Glomerular visceral epithelial cell (primary cell): Measurements from ENCODE around the gene RAP1GAP2.
"Not testable (repeated sequence)": the region's sequence is repeated elsewhere in the genome, so short reads cannot be mapped to it uniquely, and the experiment has no call there.

Experiments used
- DNase-seq: peaks from one replicate; pipeline ENCODE4 v3.0.0-alpha.2; 2016; ENCODE audit errors: extremely low spot score

Gene RAP1GAP2

GRCh38 chr17:2967515-2967914 lies 171.3 kb downstream of the RAP1GAP2 start:
- no peak for DNase-seq

DNA sequence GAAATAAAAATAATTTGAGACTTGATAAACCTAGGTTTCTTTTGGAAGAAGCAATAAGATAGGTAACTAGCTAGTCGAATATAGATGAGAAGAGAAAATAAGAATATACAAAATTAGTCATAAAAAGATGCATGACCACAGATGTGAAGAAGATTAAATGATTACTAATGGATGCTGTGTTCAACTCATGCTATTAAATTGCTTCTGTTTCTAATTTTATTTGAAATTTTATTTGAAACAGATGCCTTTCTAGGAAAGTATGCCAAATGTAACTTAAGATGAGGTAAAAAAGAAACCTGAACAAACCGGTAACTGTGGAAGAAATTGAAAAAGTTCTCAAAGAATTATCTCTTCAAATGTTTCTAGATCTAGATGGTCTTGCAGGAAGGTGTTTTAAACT lies 175.6 kb downstream of the RAP1GAP2 start:
- no peak for DNase-seq

DNA sequence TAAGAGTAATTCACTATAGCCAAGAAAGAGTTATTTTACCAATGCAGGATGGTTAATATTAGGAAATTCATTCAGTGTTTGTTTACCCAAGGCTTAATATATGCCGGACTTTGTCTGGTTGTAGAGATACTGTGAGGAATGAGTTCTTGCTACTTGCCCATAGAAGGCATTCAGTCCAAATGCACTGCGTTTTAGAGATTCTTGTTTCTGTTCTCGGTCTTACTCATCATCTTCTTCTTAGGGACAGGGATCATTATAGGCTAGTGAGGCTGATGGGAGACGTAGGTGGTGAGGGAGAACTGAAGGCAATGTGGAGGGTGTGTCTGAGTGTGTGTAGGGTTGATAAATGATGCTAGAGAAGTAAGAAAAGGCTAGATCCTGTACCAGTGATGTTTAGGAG lies 176.5 kb downstream of the RAP1GAP2 start:
- DNase-seq = no peak

DNA sequence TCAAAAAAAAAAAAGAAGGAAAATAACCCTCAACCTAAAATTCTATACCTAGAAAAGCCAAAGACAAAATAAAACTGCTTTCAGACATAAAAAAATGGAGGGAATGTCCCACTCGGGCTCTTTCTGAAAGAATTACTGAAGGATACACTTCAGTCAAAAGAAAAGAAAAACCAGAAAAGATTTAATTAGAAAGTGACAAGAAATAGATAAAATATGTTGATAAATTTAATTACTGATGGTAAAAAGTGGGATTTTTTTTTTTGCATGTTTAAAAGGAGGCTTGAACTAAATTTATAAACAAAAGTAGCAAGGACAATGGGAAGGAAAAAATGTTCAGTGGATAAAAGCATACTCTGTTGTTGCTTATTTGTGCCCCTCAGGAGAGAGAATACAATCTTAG lies 178.1 kb downstream of the RAP1GAP2 start:
- no peak for DNase-seq

- DNase-seq = no peak
Measured at GRCh38 chr17:2975469-2975958, 179.3 kb downstream of the RAP1GAP2 start.

DNA sequence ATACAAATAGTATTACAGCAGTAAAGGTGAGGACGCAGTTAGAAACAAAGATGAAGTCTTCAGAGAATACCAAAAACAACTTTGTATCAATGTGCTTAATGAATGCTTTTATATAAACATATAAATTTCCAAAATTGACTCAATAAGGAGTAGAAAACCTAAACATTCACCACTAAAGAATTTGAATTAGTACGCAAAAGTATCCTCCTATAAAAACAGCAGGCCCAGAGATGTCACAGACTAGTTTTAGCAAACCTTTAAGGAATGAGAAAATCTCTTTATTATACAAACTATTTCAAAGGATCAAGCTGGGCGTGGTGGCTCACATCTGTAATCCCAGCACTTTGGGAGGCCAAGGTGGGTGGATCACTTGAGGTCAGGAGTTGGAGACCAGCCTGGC lies 180.9 kb downstream of the RAP1GAP2 start:
- DNase-seq = no peak

GRCh38 chr17:2978116-2978515 lies 181.9 kb downstream of the RAP1GAP2 start:
- no peak for DNase-seq

- no peak for DNase-seq
Measured at GRCh38 chr17:2978991-2979390, 182.8 kb downstream of the RAP1GAP2 start.

GRCh38 chr17:2980211-2980903 lies 184.1 kb downstream of the RAP1GAP2 start:
- DNase-seq = no peak

DNA sequence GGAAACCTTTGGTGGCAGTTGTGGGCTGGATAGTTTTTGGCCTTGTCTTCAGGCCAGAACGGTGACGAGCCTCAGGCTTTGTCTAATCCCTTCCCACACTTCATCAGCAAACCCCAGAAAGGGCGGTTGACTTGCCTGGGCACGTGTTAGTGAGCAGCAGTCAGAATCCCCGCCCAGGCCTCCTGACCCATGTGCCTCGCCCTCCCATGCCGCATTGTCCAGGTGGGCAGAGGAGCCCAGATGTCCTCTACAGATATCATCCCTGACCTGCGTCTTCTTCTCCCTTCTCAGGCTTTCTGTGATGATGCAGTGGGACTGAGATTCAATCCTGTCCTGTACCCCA lies 184.6 kb downstream of the RAP1GAP2 start:
- DNase-seq = no peak

- DNase-seq = no peak
Measured at GRCh38 chr17:2981325-2981724, 185.1 kb downstream of the RAP1GAP2 start.

DNA sequence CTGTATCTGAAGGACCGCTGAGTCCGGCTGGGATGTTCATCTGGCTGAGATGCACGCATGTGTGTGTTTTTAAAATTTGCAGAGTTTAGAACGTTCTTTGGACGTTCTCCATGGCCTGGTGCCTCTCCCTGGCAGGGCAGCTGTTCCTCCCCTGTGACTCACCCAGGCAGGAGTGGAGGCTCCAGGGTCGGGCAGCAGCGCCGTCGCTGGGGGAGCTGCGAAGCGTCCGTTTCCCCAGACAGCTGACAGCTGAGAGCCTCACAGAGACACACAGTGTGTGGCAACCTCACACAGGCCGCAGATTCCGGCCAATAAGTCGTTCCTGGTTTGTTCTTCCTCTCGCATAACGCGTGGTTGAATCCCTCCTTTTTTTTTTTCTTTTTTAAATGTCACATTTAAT lies 186.6 kb downstream of the RAP1GAP2 start:
- peak; percentile 65 for DNase-seq

DNA sequence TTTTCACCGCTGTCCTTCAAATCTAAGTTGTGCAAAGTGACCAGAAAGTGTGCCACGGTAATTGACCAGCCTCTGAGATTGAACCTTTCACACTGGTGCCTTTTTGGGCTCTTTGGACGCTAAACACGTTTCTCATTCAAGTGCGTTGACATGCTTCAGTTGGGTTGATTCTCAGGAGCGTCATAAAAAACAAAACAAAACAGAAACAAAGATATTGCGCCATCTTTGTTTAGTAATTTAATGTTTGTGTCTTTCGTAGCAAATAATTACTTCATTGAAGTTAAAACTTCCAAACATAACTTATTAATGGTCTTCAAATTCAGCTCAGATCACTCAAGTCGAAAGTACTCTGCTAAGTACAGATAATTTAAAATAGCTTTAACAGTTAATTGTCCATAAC lies 187.0 kb downstream of the RAP1GAP2 start:
- no peak for DNase-seq

GRCh38 chr17:2985318-2985717 lies 189.1 kb downstream of the RAP1GAP2 start:
- DNase-seq = no peak

GRCh38 chr17:2986925-2987324 lies 190.7 kb downstream of the RAP1GAP2 start:
- DNase-seq = no peak

- not testable (repeated sequence) for DNase-seq
Measured at GRCh38 chr17:2989396-2989795, 193.2 kb downstream of the RAP1GAP2 start.

DNA sequence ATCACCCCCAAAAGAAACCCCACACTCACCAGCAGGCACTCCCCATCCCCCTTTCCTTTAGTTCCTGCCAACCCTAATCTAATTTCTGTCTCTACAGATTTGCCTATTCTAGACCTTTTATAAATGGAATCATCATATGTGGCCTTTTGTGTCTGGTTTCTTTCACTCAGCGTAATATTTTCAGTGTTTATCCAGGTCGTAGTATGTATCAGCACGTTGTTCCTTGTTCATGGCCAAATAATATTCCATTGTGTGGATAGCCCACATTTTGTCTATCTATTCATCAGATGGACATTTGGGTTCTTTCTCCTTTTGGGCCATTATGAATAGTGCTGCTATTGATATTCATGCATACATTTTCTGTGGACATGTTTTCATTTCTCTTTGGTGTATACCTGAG lies 193.6 kb downstream of the RAP1GAP2 start:
- no peak for DNase-seq

GRCh38 chr17:2990396-2990795 lies 194.2 kb downstream of the RAP1GAP2 start:
- DNase-seq = no peak

- not testable (repeated sequence) for DNase-seq
Measured at GRCh38 chr17:2991396-2992180, 195.3 kb downstream of the RAP1GAP2 start.

GRCh38 chr17:2994441-2994840 lies 198.2 kb downstream of the RAP1GAP2 start:
- DNase-seq = no peak

DNA sequence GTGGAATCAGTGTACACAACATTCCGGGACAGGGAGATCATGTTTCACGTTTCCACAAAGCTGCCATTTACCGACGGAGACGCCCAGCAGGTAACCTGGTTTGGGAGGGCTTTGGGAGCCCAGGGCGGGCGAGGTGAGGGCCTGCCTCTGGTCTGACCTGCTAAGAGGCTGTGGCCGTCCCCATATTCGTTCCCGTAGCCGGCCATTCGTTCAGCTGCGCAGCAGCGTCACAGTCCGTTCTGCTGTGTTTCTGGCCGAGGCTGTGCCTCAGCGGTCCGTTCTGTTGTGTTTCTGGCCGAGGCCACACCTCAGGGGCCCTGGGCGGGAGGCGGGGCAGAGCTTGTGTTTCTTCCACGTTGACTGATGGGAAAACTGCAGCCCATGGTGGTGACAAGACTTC lies 199.1 kb downstream of the RAP1GAP2 start:
- DNase-seq = no peak

GRCh38 chr17:2995886-2996809 lies 199.9 kb downstream of the RAP1GAP2 start:
- DNase-seq = no peak
